Activated naive CD8-positive, alpha-beta T cell treated with anti-CD3 and anti-CD28 coated beads for 36 hours (primary cell): ENCODE measurements around the gene SGSH. TPM values are rescaled to one million over a fixed set of nuclear protein-coding genes. Genes with fewer than 3 reads are reported as not detected.

Experiments used
- DNase-seq: peaks from one replicate; pipeline ENCODE4 v3.0.0; 2021
- H3K27ac Mint-ChIP-seq: one replicate; pipeline ENCODE4 v1.8.0; 2022; ENCODE audit warnings: mild to moderate bottlenecking, moderate library complexity, mixed read lengths
- H3K27me3 Mint-ChIP-seq: one replicate; pipeline ENCODE4 v1.8.0; 2022; ENCODE audit warnings: mild to moderate bottlenecking, mixed read lengths
- H3K36me3 Mint-ChIP-seq: one replicate; pipeline ENCODE4 v1.8.0; 2021; ENCODE audit warnings: mild to moderate bottlenecking, mixed read lengths
- H3K4me1 Mint-ChIP-seq: one replicate; pipeline ENCODE4 v1.8.0; 2021; ENCODE audit warnings: mixed read lengths
- H3K4me3 Mint-ChIP-seq: one replicate; pipeline ENCODE4 v1.8.0; 2022; ENCODE audit warnings: mild to moderate bottlenecking, moderate library complexity, mixed read lengths
- H3K9me3 Mint-ChIP-seq: one replicate; pipeline ENCODE4 v1.8.0; 2022; ENCODE audit warnings: mixed read lengths
- total RNA-seq, 2 experiments: library from RNA; stranded (reverse); gene quantifications; one replicate each; pipeline ENCODE4 v1.2.3, GENCODE V29; 2021

The SGSH gene
- total RNA-seq, 2 experiments from 2014 or later: 7.0 to 8.2 TPM

DNA sequence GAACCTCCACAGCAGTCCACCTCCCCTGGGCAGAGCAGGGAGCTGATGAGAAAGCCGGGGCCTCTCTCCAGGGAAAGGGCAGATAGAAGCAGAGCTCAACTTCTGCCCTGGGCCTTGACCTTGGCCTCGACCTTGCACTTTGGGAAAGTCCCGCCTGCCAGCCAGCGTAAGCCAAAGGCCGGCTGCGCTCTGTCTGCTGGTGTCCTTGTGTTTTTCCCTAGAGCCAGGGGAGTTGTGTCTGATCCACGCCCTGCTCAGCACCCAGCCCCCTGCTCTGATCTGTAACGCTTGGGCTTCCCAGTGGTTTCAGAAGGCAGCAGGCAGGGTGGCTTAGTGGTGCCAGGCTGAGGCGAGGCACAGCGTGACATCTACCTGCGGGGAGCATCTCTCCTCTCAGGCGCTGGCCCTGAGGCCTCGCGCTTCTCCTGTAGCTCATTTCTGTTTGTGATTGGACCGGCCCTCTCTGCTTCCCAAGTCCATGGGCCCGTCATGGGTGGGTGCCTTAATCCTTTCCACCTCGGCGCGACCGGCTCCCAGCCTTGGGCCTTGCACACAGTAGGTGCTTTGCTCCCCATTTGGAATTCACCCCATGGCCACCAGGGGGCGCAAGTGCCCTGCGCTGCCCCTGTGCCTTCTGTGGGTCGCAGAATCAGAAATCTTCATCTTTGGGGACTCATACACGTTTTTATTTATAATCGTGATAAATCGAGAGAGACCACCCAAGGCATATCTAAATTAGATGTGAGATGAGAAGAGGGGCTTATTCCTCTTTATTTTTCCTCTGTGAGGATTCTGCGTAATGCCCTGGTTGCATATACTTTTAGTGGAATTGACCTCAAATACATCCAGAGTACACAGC is 24.2 kb downstream of the SGSH start:
- Mint-ChIP-seq H3K4me3 (no peak overlapping the region), H3K27me3 (peaks cover 7% of the 10 kb centered on the region), H3K9me3 (no peaks in the 10 kb centered on the region), H3K27ac (no peak overlapping the region), H3K4me1 (no peaks in the 10 kb centered on the region), H3K36me3 (no peaks in the 10 kb centered on the region)
- peak; percentile 45 for DNase-seq

DNA sequence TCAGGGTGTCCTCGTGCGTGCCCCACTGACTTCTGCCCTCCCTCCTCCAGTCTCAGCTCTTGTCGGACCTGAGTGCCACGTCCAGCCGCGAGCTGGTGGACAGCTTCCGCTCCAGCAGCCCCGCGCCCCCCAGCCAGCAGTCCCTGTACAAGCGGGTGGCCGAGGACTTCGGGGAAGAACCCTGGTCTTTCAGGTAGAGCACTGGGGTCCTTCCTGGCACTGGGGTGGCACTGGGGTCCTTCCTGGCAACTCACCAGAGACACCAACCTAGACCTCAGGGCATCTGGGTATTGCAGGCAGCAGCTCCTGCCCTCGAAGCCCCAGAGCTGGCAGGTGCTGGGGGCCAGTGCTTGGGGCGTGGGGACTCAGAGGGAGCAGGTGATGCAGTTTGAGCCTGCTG is 25.0 kb downstream of the SGSH start:
- no peaks in the 10 kb centered on the region for H3K36me3 Mint-ChIP-seq
- no peak overlapping the region for H3K4me3 Mint-ChIP-seq
- H3K27me3 Mint-ChIP-seq: peaks cover 7% of the 10 kb centered on the region
- no peaks in the 10 kb centered on the region for H3K9me3 Mint-ChIP-seq
- no peak overlapping the region for H3K27ac Mint-ChIP-seq
- DNase-seq: no peak
- no peaks in the 10 kb centered on the region for H3K4me1 Mint-ChIP-seq

DNA sequence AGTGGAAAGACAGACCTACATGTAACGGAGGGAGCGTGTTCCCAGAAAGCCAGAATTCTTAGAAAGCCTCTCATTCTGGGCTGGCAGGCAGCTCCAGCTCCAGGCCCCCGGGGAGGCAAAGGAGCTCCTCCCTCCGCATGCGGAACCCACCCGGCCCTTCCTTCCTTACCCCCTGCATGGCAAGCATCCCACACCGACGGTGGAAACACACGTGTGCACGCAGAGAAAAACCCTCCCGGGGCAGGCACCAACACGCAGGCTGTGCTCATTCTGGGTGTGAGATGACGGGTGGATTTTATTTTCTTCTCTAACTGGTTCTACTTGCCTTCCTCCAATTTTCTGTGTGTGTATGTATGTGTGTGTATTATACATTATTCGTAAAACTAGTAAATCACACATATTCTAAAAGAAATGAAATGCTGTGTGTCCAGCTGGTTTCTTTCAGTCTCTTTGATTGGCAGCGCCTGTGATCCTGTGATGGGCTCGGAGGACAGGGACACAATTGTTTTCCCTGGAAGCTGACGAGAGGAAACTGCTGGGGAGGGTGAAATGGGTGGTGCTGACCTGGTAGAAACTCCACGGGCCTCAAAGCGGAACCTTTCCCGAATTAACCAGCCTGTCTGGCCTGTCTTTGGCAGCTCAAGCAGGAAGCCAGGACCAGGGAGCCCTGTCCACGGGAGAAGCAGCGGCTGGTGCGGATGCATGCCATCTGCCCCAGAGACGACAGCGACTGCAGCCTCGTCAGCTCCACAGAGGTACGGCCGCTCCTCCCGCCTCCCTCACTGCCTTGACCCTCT is 28.1 kb downstream of the SGSH start:
- Mint-ChIP-seq H3K9me3 (no peaks in the 10 kb centered on the region), H3K4me3 (no peak overlapping the region), H3K27ac (no peak overlapping the region), H3K27me3 (peaks cover 7% of the 10 kb centered on the region), H3K36me3 (no peaks in the 10 kb centered on the region), H3K4me1 (no peaks in the 10 kb centered on the region)
- DNase-seq: no peak

DNA sequence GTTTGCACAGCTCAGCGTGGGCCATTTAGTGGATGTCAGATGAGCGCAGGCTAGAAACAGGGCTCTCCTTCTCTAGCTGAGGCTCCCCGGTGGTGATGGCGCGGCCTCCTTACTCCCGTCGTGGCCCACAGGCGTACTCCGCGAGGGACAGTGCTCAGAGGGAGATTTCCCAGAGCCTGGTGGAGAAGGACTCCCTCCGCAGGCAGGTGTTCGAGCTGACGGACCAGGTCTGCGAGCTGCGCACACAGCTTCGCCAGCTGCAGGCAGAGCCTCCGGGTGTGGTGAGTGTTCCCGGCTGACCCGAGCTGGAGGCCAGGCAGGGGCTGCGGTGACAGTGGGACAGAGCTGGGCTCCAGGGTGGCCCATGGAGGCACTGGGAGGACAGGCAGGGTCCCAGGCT is 28.9 kb downstream of the SGSH start:
- DNase-seq: no peak
- Mint-ChIP-seq H3K4me1 (no peaks in the 10 kb centered on the region), H3K4me3 (no peak overlapping the region), H3K36me3 (no peaks in the 10 kb centered on the region), H3K27ac (no peak overlapping the region), H3K27me3 (peaks cover 7% of the 10 kb centered on the region), H3K9me3 (no peaks in the 10 kb centered on the region)

DNA sequence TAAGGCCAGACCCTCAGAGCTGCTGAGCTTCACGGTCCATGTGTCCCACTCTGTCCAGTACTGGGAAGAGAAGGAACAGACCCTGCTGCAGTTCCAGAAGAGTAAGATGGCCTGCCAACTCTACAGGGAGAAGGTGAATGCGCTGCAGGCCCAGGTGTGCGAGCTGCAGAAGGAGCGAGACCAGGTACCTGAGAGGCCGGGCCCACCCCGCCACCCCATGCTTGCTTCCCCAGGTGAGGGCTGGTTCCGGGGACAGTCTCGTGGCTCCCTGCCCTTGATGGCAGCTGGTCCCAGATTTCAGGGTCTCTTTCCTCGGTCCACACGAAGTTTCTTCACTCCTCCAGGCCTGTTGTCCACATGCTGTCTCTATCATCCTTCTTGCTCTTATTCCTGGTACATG is 29.4 kb downstream of the SGSH start:
- peaks cover 7% of the 10 kb centered on the region for H3K27me3 Mint-ChIP-seq
- H3K4me3 Mint-ChIP-seq: no peak overlapping the region
- H3K9me3 Mint-ChIP-seq: no peaks in the 10 kb centered on the region
- no peak for DNase-seq
- no peaks in the 10 kb centered on the region for H3K36me3 Mint-ChIP-seq
- H3K27ac Mint-ChIP-seq: no peak overlapping the region
- no peaks in the 10 kb centered on the region for H3K4me1 Mint-ChIP-seq

DNA sequence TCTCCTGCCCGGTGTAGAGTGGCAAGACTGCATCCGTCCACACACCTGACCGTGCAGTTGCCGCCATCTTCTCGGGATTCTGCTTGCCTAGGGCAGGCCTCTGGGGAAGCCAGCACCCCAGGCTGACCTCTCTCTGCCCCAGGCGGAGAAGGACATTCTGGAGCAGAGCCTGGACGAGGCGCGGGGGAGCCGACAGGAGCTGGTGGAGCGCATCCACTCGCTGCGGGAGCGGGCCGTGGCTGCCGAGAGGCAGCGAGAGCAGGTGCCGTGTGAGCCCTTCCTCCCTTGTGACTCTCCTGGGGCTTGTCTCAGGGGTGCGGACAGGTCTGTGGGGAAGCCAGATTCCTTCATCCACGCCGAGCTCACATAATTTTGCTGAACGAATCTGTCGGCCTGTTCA is 30.5 kb downstream of the SGSH start:
- Mint-ChIP-seq H3K4me1 (no peaks in the 10 kb centered on the region), H3K9me3 (no peaks in the 10 kb centered on the region), H3K27ac (no peak overlapping the region), H3K4me3 (no peak overlapping the region), H3K27me3 (peaks cover 7% of the 10 kb centered on the region), H3K36me3 (no peaks in the 10 kb centered on the region)
- no peak for DNase-seq

DNA sequence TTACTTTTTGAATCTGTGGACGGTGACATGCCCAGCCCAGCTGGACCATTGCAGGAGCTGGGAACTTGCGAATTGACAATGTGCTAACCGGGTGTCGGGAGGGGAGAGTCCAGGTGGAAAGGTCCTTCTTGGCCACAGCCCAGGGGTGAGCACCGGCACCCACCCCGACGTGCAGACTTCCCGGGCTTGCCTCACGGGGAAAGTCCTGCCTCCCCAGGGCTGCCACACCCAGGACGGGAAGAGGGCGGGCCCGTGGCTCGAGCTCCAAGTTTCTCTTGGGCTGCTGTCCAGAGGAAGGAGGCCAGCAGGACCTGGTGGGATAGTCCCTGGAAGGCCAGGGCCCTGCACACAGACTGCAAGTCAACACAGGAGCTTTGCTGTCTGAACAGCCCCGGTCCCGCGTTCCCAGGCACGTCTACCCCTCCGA is 32.6 kb downstream of the SGSH start:
- no peak for DNase-seq
- Mint-ChIP-seq H3K9me3 (no peaks in the 10 kb centered on the region), H3K4me1 (no peaks in the 10 kb centered on the region), H3K27me3 (peaks cover 7% of the 10 kb centered on the region), H3K27ac (no peak overlapping the region), H3K4me3 (no peak overlapping the region), H3K36me3 (no peaks in the 10 kb centered on the region)

DNA sequence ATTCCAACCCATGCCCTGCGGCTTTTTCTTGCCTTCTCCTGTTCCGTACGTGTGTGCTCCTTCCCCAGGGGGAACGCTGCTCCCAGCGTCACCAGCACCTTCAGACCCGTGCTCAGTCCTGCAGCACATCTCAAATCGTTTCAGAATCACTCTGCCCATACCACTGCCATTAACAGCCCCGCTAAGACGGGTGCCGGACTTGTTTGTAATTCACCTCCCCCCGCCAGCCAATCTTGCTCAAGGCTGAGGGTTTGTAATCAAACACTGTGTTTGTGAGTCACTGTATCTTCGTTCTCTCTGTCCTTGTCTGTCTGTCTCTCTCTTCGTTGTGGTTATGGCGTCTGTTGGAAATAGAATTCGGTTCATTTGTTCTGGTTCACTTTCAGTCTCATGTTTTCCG is 33.0 kb downstream of the SGSH start:
- Mint-ChIP-seq H3K27ac (no peak overlapping the region), H3K4me1 (no peaks in the 10 kb centered on the region), H3K36me3 (no peaks in the 10 kb centered on the region), H3K4me3 (no peak overlapping the region), H3K9me3 (no peaks in the 10 kb centered on the region), H3K27me3 (peaks cover 5% of the 10 kb centered on the region)
- DNase-seq: no peak

DNA sequence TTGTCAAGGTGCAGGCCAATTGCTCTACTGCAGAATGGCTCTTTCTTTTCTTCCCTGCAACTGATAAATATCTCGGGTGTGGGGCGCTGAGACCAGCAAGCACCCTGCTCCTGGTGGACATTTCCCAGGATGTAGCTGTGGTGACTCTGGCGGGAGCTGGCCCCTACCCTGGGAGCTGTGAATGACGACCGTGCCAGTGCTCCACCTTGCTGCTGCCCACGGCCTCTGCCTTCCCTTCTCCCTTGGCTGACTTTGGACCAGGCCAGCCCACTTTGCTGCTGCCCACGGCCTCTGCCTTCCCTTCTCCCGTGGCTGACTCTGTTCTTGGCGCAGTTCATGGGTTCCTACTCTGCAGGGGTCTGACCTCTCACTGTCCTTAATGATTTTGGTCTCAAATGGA is 34.2 kb downstream of the SGSH start:
- Mint-ChIP-seq H3K27me3 (no peaks in the 10 kb centered on the region), H3K9me3 (no peaks in the 10 kb centered on the region), H3K36me3 (no peaks in the 10 kb centered on the region), H3K4me3 (no peak overlapping the region), H3K27ac (no peak overlapping the region), H3K4me1 (no peaks in the 10 kb centered on the region)
- DNase-seq: no peak

DNA sequence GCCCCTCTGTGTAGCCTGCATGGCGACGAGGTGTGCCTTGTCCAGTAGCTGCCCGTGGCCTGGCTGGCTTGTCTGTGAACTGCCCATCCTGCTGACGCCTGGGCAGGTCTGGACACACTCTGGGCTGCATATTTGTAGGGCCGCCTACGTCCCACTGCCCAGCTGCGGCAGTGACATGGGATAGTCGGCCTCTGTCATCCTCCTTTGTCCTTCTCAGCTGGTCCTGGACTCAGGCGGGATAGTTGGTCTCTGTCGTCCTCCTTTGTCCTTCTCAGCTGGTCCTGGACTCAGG is 35.8 kb downstream of the SGSH start:
- H3K27ac Mint-ChIP-seq: no peak overlapping the region
- no peaks in the 10 kb centered on the region for H3K4me1 Mint-ChIP-seq
- no peaks in the 10 kb centered on the region for H3K9me3 Mint-ChIP-seq
- no peak for DNase-seq
- H3K27me3 Mint-ChIP-seq: no peaks in the 10 kb centered on the region
- no peaks in the 10 kb centered on the region for H3K36me3 Mint-ChIP-seq
- no peak overlapping the region for H3K4me3 Mint-ChIP-seq

DNA sequence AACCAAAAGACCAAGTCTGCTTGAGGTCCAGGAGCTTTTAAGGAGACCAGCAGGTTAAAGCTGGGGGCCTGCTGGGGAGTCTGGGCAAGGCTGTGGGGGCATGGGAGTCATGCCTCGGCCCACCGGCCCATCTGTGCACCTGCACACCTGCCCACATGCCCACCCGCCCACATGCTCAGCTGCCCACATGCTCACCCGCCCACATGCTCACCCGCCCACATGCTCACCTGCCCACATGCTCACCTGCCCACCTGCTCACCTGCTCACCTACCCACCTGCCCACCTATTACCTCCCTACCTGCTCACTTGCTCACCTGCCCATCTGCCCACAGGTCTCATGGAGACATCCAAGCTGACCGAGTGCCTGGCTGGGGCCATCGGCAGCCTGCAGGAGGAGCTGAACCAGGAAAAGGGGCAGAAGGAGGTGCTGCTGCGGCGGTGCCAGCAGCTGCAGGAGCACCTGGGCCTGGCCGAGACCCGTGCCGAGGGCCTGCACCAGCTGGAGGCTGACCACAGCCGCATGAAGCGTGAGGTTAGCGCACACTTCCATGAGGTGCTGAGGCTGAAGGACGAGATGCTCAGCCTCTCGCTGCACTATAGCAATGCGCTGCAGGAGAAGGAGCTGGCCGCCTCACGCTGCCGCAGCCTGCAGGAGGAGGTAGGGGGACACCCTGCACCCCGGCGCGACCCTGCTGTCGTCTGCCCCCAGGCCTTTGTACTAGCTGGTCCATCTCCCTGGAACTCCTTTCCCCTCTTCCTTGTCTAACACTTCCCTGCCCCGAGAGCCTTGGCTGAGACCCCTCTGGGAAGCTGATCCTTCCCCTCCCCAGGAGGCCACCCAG is 36.3 kb downstream of the SGSH start:
- Mint-ChIP-seq H3K9me3 (no peaks in the 10 kb centered on the region), H3K4me3 (no peak overlapping the region), H3K27me3 (no peaks in the 10 kb centered on the region), H3K27ac (no peak overlapping the region), H3K36me3 (no peaks in the 10 kb centered on the region), H3K4me1 (no peaks in the 10 kb centered on the region)
- DNase-seq: no peak

DNA sequence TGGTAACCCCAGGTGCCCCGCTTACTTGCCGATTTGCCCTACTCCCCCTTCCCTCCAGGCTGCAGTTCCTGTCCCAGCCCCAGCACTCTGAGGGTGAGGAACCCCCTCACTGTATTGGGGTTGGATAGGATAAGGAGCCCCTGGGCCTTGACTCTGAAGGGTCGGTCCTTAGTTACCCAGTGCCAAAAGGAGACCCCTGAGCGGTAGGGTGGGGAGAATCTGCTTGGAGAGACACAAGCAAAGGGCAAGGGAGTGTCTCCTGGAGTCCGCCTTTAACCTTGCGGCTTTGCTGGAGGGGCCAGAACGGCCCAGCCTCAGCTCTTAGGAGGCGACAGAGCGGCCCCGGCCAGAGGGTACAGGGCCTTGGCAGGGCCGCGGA is 37.3 kb downstream of the SGSH start:
- no peaks in the 10 kb centered on the region for H3K36me3 Mint-ChIP-seq
- no peaks in the 10 kb centered on the region for H3K4me1 Mint-ChIP-seq
- no peak overlapping the region for H3K27ac Mint-ChIP-seq
- no peaks in the 10 kb centered on the region for H3K27me3 Mint-ChIP-seq
- no peak for DNase-seq
- no peak overlapping the region for H3K4me3 Mint-ChIP-seq
- H3K9me3 Mint-ChIP-seq: no peaks in the 10 kb centered on the region

DNA sequence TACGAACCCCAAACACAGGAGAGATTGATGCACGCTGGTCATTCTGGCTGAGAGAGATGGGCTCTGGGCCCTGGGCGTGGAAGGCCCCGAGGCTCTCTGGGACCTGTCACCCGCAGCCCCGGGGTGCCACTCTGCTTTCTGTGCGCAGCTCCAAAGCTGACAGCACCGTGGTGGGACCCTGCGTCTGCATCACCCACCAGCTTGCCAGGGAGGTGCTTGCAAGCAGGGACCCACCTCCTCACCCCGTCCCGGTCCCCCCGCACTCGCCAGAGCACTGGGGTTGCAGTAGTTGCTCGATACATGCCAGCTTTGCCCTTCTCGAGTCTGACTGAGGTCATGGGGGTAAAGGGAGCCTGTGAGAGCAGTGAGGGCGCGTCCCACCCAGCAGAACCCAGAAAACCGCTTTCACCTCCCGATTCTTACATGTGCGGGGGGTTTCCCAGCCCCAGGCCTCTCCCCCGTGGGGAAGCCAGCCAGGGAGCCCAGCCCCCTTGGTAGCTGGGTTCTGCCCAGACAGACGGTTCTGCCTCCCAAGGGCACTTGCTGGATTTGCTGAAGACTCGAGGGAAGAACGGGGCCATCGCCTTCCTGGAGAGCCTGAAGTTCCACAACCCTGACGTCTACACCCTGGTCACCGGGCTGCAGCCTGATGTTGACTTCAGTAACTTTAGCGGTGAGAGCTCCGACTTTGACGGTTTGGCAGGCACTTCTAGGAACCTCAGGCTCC is 37.9 kb downstream of the SGSH start:
- Mint-ChIP-seq H3K27me3 (no peaks in the 10 kb centered on the region), H3K9me3 (no peaks in the 10 kb centered on the region), H3K36me3 (no peaks in the 10 kb centered on the region), H3K4me3 (no peak overlapping the region), H3K4me1 (no peaks in the 10 kb centered on the region), H3K27ac (no peak overlapping the region)
- DNase-seq: no peak

DNA sequence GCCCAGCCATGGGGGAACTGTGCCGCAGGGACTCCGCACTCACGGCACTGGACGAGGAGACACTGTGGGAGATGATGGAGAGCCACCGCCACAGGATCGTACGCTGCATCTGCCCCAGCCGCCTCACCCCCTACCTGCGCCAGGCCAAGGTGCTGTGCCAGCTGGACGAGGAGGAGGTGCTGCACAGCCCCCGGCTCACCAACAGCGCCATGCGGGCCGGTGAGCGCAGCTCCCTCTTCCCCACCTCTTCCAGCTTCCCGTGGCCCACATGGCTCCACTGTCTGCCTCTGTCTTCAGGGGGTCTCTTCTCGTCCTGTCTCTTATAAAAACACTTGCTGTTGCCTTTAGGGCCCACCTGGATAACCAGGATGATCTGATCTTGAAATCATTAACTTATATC is 38.7 kb downstream of the SGSH start:
- Mint-ChIP-seq H3K4me3 (no peak overlapping the region), H3K27ac (no peak overlapping the region), H3K4me1 (no peaks in the 10 kb centered on the region), H3K27me3 (no peaks in the 10 kb centered on the region), H3K36me3 (no peaks in the 10 kb centered on the region), H3K9me3 (no peaks in the 10 kb centered on the region)
- DNase-seq: no peak

DNA sequence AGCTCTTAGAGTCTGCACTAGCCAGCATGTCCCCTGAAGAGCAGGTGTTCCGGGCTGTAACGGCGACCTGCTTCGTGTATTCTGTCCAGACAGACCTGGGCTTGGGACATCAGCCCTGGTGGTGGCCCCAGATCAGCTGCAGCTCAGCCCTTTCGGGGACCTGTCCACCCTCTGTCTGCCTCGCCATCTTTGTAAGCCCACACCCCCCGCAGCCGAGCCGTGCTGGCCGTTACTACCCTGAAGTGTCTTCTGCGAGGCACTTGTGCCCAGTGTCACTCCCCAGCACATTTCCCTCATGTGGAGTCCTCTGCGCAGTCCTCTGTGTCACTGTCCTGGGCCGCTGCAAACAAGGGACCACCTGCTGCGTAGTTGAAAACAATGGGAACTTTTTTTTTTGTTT is 39.9 kb downstream of the SGSH start:
- Mint-ChIP-seq H3K4me1 (no peaks in the 10 kb centered on the region), H3K27me3 (no peaks in the 10 kb centered on the region), H3K36me3 (no peaks in the 10 kb centered on the region), H3K4me3 (no peak overlapping the region), H3K9me3 (no peaks in the 10 kb centered on the region), H3K27ac (no peak overlapping the region)
- no peak for DNase-seq
